GM10266 (cell line): ENCODE measurements around the gene AGTRAP.

Source experiments
- DNase-seq: peaks from one replicate; pipeline ENCODE4 v3.0.0; 2012; ENCODE audit errors: extremely low spot score
- TF ChIP-seq, protein P1 (sequence below): IDR thresholded peaks from 2 replicates; pipeline ENCODE4 v1.5.1; 2012; ENCODE audit warnings: mild to moderate bottlenecking, low read depth; ENCODE audit not compliant: control insufficient read depth, insufficient read depth; ENCODE audit errors: missing control alignments

Gene AGTRAP

GRCh38 chr1:11701981-11702803, 33.7 kb upstream of the AGTRAP start:
- no peak for DNase-seq
- TF ChIP-seq, protein P1, sequence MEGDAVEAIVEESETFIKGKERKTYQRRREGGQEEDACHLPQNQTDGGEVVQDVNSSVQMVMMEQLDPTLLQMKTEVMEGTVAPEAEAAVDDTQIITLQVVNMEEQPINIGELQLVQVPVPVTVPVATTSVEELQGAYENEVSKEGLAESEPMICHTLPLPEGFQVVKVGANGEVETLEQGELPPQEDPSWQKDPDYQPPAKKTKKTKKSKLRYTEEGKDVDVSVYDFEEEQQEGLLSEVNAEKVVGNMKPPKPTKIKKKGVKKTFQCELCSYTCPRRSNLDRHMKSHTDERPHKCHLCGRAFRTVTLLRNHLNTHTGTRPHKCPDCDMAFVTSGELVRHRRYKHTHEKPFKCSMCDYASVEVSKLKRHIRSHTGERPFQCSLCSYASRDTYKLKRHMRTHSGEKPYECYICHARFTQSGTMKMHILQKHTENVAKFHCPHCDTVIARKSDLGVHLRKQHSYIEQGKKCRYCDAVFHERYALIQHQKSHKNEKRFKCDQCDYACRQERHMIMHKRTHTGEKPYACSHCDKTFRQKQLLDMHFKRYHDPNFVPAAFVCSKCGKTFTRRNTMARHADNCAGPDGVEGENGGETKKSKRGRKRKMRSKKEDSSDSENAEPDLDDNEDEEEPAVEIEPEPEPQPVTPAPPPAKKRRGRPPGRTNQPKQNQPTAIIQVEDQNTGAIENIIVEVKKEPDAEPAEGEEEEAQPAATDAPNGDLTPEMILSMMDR = no peak

GRCh38 chr1:11703357-11704193, 32.4 kb upstream of the AGTRAP start:
- DNase-seq = no peak
- TF ChIP-seq, protein P1 = no peak

DNA sequence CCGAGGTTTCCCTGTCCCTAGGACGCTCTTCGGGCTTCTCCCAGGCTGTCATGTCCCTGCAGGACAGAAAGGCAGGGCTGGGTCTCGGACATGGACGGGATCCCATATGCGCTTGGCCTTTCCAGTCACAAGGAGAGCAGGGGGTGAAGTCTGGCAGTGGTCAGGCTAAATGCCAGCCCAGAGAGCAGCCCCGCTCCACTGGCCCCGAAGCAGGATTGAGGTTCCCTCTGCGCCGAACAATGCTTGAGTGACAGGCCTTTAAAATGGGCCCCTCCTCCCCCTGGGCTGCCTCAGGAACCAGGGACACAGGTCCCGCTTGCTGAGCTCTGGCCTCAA, 31.8 kb upstream of the AGTRAP start:
- TF ChIP-seq, protein P1 = no peak
- DNase-seq = no peak

DNA sequence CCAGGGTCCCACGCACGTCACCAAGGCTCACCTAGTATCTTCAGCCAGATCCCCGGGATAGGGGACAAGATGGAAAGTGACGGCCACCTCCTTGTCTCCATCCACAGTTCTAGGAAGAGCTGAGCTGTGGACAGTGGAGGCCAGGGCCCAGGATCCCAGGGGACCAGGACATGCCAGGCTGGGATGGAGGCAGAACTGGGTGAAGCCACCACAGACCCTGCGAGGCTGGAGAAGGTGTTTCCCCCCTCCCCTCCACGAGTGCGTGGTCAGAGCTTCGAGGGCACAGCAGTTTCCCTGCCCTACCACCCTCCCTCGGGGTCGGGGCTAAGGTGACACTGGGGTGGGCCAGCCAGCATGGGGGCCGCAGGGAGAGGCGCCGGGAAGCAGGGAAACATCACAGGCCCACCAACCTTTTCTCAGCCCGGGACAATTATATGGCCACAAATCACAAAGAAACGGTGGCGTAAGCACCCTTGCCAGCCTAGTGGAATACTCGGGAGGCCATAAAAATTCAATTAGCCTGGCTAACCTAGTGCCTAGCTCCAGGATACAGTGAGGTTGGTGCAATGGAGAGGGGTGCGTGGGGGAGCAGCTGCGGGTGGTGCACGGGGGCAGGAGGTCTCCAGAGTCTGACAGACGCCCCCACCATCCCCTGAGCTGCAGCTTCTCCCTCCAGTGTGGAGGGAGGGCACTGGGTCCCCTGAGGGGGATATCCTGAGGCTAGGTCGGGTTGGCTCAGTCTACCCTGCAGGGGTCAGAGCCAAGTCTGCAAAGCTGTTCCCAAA, 31.1 kb upstream of the AGTRAP start:
- TF ChIP-seq, protein P1 = no peak
- no peak for DNase-seq

DNA sequence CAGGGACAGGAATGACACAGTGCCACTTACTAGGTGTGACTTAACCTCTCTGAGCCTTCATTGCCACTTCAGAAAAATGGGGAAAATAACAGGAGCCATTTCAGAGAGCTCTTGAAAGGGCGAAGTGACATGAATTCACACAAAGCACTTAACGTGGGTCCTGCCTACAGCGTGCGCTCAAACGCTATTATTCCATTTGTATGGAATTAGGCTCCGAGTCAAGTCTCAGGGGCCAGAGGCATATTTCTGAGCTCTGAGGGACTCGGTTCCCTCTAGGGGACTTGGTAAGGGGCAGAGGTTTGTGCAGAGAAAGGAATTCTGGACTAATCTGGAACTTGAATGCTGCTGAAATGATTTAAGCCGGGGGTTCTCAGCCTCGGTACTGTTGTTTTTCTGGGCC, 30.3 kb upstream of the AGTRAP start:
- DNase-seq = no peak
- TF ChIP-seq, protein P1 = no peak

DNA sequence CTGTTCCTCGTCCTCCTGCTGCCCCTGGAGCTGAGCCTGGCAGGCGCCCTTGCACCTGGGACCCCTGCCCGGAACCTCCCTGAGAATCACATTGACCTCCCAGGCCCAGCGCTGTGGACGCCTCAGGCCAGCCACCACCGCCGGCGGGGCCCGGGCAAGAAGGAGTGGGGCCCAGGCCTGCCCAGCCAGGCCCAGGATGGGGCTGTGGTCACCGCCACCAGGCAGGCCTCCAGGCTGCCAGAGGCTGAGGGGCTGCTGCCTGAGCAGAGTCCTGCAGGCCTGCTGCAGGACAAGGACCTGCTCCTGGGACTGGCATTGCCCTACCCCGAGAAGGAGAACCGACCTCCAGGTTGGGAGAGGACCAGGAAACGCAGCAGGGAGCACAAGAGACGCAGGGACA, 29.6 kb upstream of the AGTRAP start:
- no peak for DNase-seq
- TF ChIP-seq, protein P1 = no peak
